H1 (cell line): ENCODE measurements around the gene ZNF292. TPM values are rescaled to one million over a fixed set of nuclear protein-coding genes. Genes with fewer than 3 reads are reported as not detected.

Experiments used
- CHD1 ChIP-seq: IDR thresholded peaks from 2 replicates; pipeline ENCODE4 v1.6.1; 2012; ENCODE audit warnings: low read depth, low read length, improper control_type of control experiment
- EGR1 ChIP-seq: IDR thresholded peaks from 2 replicates; pipeline ENCODE4 v1.6.1; 2011; ENCODE audit warnings: low read depth, low read length, borderline replicate concordance
- KDM5A ChIP-seq: fragments of 200-600 bp; IDR thresholded peaks from 2 replicates; pipeline ENCODE4 v1.7.1; 2012; ENCODE audit warnings: mild to moderate bottlenecking, low read length, inconsistent platforms, mixed read lengths
- NRF1 ChIP-seq: IDR thresholded peaks from 2 replicates; pipeline ENCODE4 v1.6.1; 2011; ENCODE audit warnings: mild to moderate bottlenecking, low read depth, low read length, improper control_type of control experiment
- RBBP5 ChIP-seq: IDR thresholded peaks from 2 replicates; pipeline ENCODE4 v1.7.1; 2012; ENCODE audit warnings: low read depth, mild to moderate bottlenecking, inconsistent platforms, low read length, moderate library complexity, borderline replicate concordance
- RNF2 ChIP-seq: fragments of 200-900, 300-1000 bp; sonication (generic); IDR thresholded peaks from 2 replicates; pipeline ENCODE4 v1.7.1; 2016; ENCODE audit warnings: borderline replicate concordance, low read depth, mild to moderate bottlenecking, antibody characterized with exemption, low read length; ENCODE audit not compliant: poor library complexity, severe bottlenecking; ENCODE audit errors: missing control alignments
- SAP30 ChIP-seq: fragments of 300-600 bp; sonication (generic); IDR thresholded peaks from 2 replicates; pipeline ENCODE4 v1.7.1; 2012; ENCODE audit warnings: low read length, moderate library complexity, mild to moderate bottlenecking, inconsistent platforms; ENCODE audit not compliant: insufficient read depth, insufficient replicate concordance
- SRF ChIP-seq: IDR thresholded peaks from 2 replicates; pipeline ENCODE4 v1.6.1; 2011; ENCODE audit warnings: mild to moderate bottlenecking, low read depth, low read length, moderate library complexity
- SUZ12 ChIP-seq: fragments of 200-600 bp; sonication (generic); IDR thresholded peaks from 2 replicates; pipeline ENCODE4 v1.6.1; 2012; ENCODE audit warnings: mild to moderate bottlenecking, inconsistent platforms, low read length, moderate library complexity, mixed read lengths
- TAF1 ChIP-seq: IDR thresholded peaks from 2 replicates; pipeline ENCODE4 v1.6.1; 2011; ENCODE audit warnings: mild to moderate bottlenecking, low read depth, low read length
- TCF12 ChIP-seq: IDR thresholded peaks from 2 replicates; pipeline ENCODE4 v1.6.1; 2011; ENCODE audit warnings: low read depth, mild to moderate bottlenecking, low read length
- TEAD4 ChIP-seq: IDR thresholded peaks from 2 replicates; pipeline ENCODE4 v1.6.1; 2012; ENCODE audit warnings: low read depth, low read length, inconsistent platforms, mixed read lengths
- ZNF274 ChIP-seq: IDR thresholded peaks from 2 replicates; pipeline ENCODE4 v1.7.0; 2012; ENCODE audit warnings: low read length, borderline replicate concordance; ENCODE audit errors: extremely low read depth
- polyA plus RNA-seq, 7 experiments: library from polyadenylated mRNA; depleted of rRNA in 3 of 7; stranded (reverse) in 5 of 7; unstranded in 2 of 7; fragments of >200 nt in 5 of 7; fragments of 200-250 nt in 2 of 7; gene quantifications; 1 replicate in 5 of 7; 2 replicates in 1 of 7; 4 replicates in 1 of 7; pipeline versions ENCODE4 v1.2.1 to v1.2.3, GENCODE V29; 2011 to 2013; ENCODE audit warnings: missing spikeins in 2 of 7, mixed read lengths in 2 of 7
- total RNA-seq: library from RNA; stranded (reverse); fragmentation: NEBNext Ultra II Directional; extraction: Animal tissue kit (Norgen Biotek cat#: 25700); gene quantifications from 2 replicates; pipeline ENCODE4 v1.2.1, GENCODE V29; 2021
- TF ChIP-seq, protein P1 (sequence below): IDR thresholded peaks from 2 replicates; pipeline ENCODE4 v1.6.1; 2011; ENCODE audit warnings: low read length, improper control_type of control experiment
- TF ChIP-seq, protein P2 (sequence below), 3 experiments: IDR thresholded peaks; 1 replicate in 2 of 3; 2 replicates in 1 of 3; pipeline versions ENCODE4 v1.5.1 to v1.6.1; 2011; ENCODE audit warnings: low read length in 3 of 3, mild to moderate bottlenecking in 3 of 3, inconsistent platforms in 2 of 3, low read depth in 1 of 3, moderate library complexity in 1 of 3; ENCODE audit not compliant: insufficient read depth in 1 of 3; ENCODE audit errors: control extremely low read depth in 1 of 3
- TF ChIP-seq, protein P3 (sequence below): IDR thresholded peaks from 2 replicates; pipeline ENCODE4 v1.6.1; 2012; ENCODE audit warnings: inconsistent platforms
- TF ChIP-seq, protein P4 (sequence below): IDR thresholded peaks from 2 replicates; pipeline ENCODE4 v1.6.1; 2012; ENCODE audit warnings: low read length, inconsistent platforms

The ZNF292 gene
- total and polyA plus RNA-seq, 2 of the 8 experiments (the other 6 are each of a cell fraction or from before 2014, with no cell fraction given) = 6.8 to 44.2 TPM

DNA sequence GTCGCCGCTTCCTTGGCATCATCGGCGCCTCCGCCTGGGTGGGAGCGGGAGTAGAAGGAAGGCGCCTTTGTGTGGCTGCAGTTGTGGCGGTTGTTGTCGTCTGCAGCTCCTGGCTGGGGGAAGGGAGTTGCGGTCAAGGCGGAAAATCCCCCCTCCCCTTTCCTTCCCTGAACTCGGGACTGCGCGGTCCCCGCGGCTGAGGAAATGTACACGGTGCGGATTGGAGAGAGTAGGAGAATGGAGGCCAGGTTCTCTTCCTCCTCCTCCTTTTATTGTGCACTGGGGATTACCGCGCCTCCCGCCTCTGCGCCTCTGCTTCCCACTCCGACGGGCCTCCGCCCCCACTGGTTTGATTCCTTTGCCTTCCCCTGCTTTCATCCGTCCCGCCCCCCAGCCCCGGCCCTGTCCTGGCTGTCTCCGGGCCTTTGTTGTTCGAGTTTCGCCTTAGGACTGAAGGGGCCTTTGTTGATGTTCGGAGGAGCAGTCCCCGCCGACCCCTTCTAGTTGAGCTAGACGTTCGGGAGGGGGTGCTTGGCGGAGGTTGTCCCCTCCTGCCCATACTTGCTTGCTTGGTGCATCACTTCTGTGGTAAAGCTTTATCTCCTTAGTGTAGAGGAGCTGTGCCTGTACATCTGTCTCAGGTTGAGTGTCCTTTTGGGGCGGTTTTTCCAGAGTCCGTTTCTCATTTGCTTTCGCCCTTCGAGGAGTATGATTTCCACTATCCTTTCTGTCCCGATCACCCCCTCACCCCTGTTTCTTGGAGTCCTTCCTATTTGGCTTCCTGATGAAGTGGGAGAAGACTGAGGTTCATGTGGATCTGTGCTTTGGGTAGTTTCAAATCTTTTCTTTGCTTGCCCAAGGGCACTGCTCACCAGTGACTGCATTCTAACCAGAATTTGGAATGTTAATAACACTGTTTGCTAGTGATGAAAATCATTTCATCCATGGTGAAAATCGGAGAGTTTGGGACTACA, 764 bp downstream of the ZNF292 start (continued):
- TF ChIP-seq, protein P1, sequence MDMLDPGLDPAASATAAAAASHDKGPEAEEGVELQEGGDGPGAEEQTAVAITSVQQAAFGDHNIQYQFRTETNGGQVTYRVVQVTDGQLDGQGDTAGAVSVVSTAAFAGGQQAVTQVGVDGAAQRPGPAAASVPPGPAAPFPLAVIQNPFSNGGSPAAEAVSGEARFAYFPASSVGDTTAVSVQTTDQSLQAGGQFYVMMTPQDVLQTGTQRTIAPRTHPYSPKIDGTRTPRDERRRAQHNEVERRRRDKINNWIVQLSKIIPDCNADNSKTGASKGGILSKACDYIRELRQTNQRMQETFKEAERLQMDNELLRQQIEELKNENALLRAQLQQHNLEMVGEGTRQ = no peak
- TF ChIP-seq TCF12 (no peak), SAP30 (peak; percentile 63), NRF1 (no peak), RNF2 (no peak), KDM5A (no peak), SUZ12 (no peak), EGR1 (0 out of 2 replicates have a peak, but pooled peaks have one; percentile 24), RBBP5 (peak; percentile 79), TEAD4 (no peak), SRF (no peak), CHD1 (no peak; the same call in 1 of the 2 replicates), ZNF274 (no peak), TAF1 (peak; percentile 57; the same call in 1 of the 2 replicates)
- TF ChIP-seq, protein P2, sequence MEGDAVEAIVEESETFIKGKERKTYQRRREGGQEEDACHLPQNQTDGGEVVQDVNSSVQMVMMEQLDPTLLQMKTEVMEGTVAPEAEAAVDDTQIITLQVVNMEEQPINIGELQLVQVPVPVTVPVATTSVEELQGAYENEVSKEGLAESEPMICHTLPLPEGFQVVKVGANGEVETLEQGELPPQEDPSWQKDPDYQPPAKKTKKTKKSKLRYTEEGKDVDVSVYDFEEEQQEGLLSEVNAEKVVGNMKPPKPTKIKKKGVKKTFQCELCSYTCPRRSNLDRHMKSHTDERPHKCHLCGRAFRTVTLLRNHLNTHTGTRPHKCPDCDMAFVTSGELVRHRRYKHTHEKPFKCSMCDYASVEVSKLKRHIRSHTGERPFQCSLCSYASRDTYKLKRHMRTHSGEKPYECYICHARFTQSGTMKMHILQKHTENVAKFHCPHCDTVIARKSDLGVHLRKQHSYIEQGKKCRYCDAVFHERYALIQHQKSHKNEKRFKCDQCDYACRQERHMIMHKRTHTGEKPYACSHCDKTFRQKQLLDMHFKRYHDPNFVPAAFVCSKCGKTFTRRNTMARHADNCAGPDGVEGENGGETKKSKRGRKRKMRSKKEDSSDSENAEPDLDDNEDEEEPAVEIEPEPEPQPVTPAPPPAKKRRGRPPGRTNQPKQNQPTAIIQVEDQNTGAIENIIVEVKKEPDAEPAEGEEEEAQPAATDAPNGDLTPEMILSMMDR (IDR thresholded peaks at IDR 0.05; ENCODE audit: control extremely low read depth in 1 of 3, insufficient read depth in 1 of 3, low read depth in 1 of 3, low read length in 3 of 3) = no peak
- TF ChIP-seq, protein P3, sequence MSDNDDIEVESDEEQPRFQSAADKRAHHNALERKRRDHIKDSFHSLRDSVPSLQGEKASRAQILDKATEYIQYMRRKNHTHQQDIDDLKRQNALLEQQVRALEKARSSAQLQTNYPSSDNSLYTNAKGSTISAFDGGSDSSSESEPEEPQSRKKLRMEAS = no peak
- TF ChIP-seq, protein P4, sequence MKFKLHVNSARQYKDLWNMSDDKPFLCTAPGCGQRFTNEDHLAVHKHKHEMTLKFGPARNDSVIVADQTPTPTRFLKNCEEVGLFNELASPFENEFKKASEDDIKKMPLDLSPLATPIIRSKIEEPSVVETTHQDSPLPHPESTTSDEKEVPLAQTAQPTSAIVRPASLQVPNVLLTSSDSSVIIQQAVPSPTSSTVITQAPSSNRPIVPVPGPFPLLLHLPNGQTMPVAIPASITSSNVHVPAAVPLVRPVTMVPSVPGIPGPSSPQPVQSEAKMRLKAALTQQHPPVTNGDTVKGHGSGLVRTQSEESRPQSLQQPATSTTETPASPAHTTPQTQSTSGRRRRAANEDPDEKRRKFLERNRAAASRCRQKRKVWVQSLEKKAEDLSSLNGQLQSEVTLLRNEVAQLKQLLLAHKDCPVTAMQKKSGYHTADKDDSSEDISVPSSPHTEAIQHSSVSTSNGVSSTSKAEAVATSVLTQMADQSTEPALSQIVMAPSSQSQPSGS = no peak
